MM.1S (cell line): ENCODE results near the gene BCL10.
A peak's percentile ranks its signal among the peaks of the same experiment; 100 is the strongest.

ENCODE experiments used
- DNase-seq: peaks from one replicate; pipeline ENCODE4 v3.0.0-alpha.2; 2015
- H2AFZ ChIP-seq: fragments of 300-600 bp; sonication (generic); 2 replicates; pipeline ENCODE4 v1.6.0; 2016; ENCODE audit warnings: antibody characterized with exemption, low read length
- H3F3A ChIP-seq: fragments of 300-600 bp; sonication (generic); 2 replicates; pipeline ENCODE4 v1.6.1; 2016; ENCODE audit warnings: mild to moderate bottlenecking, antibody characterized with exemption, low read length, moderate library complexity, mixed read lengths; ENCODE audit not compliant: insufficient read depth
- H3K27ac ChIP-seq: fragments of 300-600 bp; sonication (generic); 2 replicates; pipeline ENCODE4 v1.5.1; 2016; ENCODE audit warnings: mild to moderate bottlenecking, low read length
- H3K27me3 ChIP-seq: fragments of 300-600 bp; sonication (generic); replicated peaks from 2 replicates; pipeline ENCODE4 v1.6.0; 2016; ENCODE audit warnings: low read length; ENCODE audit not compliant: insufficient read depth
- H3K36me3 ChIP-seq: fragments of 300-600 bp; sonication (generic); replicated peaks from 2 replicates; pipeline ENCODE4 v1.6.1; 2016; ENCODE audit warnings: mild to moderate bottlenecking, low read length, mixed read lengths; ENCODE audit not compliant: insufficient read depth
- H3K4me1 ChIP-seq: fragments of 300-600 bp; sonication (generic); 2 replicates; pipeline ENCODE4 v1.6.1; 2016; ENCODE audit warnings: low read length, mixed read lengths
- H3K4me2 ChIP-seq: fragments of 300-600 bp; sonication (generic); 2 replicates; pipeline ENCODE4 v1.6.0; 2016; ENCODE audit warnings: low read depth, low read length
- H3K4me3 ChIP-seq: fragments of 300-600 bp; sonication (generic); 2 replicates; pipeline ENCODE4 v1.5.1; 2016; ENCODE audit warnings: low read length, mixed read lengths
- H3K79me2 ChIP-seq: fragments of 300-600 bp; sonication (generic); 2 replicates; pipeline ENCODE4 v1.6.1; 2016; ENCODE audit warnings: mixed run types, low read length, mixed read lengths
- H3K9ac ChIP-seq: fragments of 300-600 bp; sonication (generic); 2 replicates; pipeline ENCODE4 v1.6.1; 2016; ENCODE audit warnings: low read length, mixed read lengths
- H3K9me2 ChIP-seq: fragments of 300-600 bp; sonication (generic); replicated peaks from 2 replicates; pipeline ENCODE4 v1.6.1; 2016; ENCODE audit warnings: mild to moderate bottlenecking, low read length, mixed read lengths; ENCODE audit not compliant: insufficient read depth
- H3K9me3 ChIP-seq: fragments of 300-600 bp; sonication (generic); replicated peaks from 2 replicates; pipeline ENCODE4 v1.6.1; 2016; ENCODE audit warnings: mild to moderate bottlenecking, low read length, mixed read lengths; ENCODE audit not compliant: insufficient read depth
- H4K20me1 ChIP-seq: fragments of 300-600 bp; sonication (generic); 2 replicates; pipeline ENCODE4 v1.6.1; 2016; ENCODE audit warnings: mild to moderate bottlenecking, low read length, moderate library complexity, mixed read lengths; ENCODE audit not compliant: insufficient read depth
- CTCF ChIP-seq: fragments of 300-600 bp; sonication (generic); IDR thresholded peaks from 2 replicates; pipeline ENCODE4 v1.5.1; 2016; ENCODE audit warnings: antibody characterized with exemption, low read length, mixed read lengths
- EZH2 ChIP-seq: fragments of 300-600 bp; sonication (generic); optimal IDR thresholded peaks from 2 replicates; pipeline ENCODE3; 2017; ENCODE audit warnings: low read depth, mild to moderate bottlenecking, antibody characterized with exemption, low read length, mixed read lengths
- EZH2phosphoT487 ChIP-seq: fragments of 300-600 bp; sonication (generic); IDR thresholded peaks from 2 replicates; pipeline ENCODE4 v1.6.1; 2018; ENCODE audit warnings: antibody characterized with exemption, low read length

The BCL10 gene

DNA sequence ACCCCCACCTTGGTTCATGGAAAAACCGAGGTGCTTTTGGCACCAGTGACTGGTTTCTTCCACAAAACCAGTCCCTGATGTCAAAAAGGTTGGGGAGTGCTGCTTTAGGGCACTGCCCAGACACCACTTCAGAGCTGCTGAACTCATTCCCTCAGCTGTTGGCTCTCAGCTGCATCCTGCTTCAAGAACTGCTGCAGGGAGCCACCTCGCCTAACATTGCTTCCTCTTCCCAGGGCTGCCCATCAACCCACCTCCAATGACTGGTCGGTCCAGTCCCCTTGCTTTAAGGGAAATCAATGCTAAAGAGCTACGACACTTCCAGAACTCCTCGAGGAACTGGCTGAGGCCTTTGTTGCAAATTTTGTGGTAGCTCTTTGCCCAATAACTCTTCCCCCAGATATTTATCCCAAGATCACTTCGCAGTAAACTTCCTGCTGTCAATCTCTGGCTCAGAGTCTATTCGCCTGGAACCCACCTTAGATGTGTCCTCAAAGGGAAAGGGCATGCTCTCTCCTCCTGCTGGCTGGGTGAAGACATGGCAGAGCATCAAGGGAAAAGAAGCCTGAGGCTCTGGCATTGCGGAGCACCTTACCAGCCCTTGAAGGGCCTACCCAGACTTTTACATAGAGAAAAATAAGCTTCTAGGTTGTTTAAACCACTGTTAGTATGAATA, 46.0 kb downstream of the BCL10 start:
- Histone ChIP-seq H3K9me3 (no peaks in the 10 kb centered on the region), H3K4me2 (no peak overlapping the region), H3K27ac (no peak overlapping the region), H3K9ac (no peak overlapping the region), H3K36me3 (no peaks in the 10 kb centered on the region), H3K79me2 (no peaks in the 10 kb centered on the region), H3K27me3 (no peaks in the 10 kb centered on the region), H3F3A (no peaks in the 10 kb centered on the region), H3K9me2 (no peaks in the 10 kb centered on the region), H4K20me1 (no peaks in the 10 kb centered on the region), H2AFZ (no peak overlapping the region), H3K4me3 (no peak overlapping the region), H3K4me1 (no peaks in the 10 kb centered on the region)
- no peak for DNase-seq
- TF ChIP-seq CTCF (peak; percentile 26; the same call in 1 of the 2 replicates), EZH2 (no peak), EZH2phosphoT487 (no peak)

DNA sequence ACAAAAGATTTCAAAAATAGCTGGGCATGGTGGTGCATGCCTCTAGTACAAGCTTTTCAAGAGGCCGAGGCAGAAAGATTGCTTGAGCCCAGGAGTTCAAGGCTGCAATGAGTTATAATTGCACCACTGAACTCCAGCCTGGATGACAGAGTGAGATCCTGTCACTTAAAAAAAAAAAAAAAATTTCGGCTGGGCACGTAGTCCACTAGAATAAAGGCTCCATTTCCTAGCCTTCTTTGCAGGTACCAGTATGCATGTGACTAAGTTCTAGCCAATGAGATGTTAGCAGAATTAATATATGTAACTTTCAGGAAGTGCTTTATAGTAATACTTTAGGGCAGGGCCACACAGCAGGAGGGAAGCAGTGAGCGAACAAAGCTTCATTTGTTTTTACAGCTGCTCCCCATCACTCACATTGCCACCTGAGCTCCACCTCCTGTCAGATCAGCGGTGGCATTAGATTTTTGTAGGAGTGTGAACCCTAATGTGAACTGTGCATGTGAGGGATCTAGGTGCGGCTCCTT, 46.8 kb downstream of the BCL10 start:
- no peak for DNase-seq
- Histone ChIP-seq H3K4me3 (no peak overlapping the region), H3K36me3 (no peaks in the 10 kb centered on the region), H4K20me1 (no peaks in the 10 kb centered on the region), H3K79me2 (no peaks in the 10 kb centered on the region), H3K4me1 (no peaks in the 10 kb centered on the region), H3K4me2 (no peak overlapping the region), H2AFZ (no peak overlapping the region), H3F3A (no peaks in the 10 kb centered on the region), H3K27me3 (no peaks in the 10 kb centered on the region), H3K9me3 (no peaks in the 10 kb centered on the region), H3K27ac (no peak overlapping the region), H3K9ac (no peak overlapping the region), H3K9me2 (no peaks in the 10 kb centered on the region)
- no peak for TF ChIP-seq CTCF
- no peak for TF ChIP-seq EZH2
- TF ChIP-seq EZH2phosphoT487: no peak

DNA sequence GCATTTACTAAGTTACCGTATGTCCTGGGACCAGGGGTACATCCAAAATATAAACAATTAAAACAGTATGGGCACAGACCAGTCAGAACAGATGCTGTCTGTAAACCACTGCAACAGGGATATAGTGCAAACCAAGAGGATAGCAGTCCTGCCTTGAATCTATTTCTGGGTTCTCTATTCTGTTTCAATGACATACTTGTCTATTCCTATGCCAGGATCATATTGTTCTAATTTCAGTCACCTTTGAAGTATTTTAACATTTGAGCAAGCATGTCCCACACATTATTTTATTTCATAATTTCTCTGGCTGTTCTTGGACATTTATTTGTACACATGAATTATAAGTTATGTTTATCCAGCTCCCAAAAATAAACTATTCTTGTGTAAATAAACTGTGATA, 47.5 kb downstream of the BCL10 start:
- Histone ChIP-seq H3K36me3 (no peaks in the 10 kb centered on the region), H2AFZ (no peak overlapping the region), H3K27ac (no peak overlapping the region), H3K9me3 (no peaks in the 10 kb centered on the region), H3K9ac (no peak overlapping the region), H3K4me3 (no peak overlapping the region), H4K20me1 (no peaks in the 10 kb centered on the region), H3K4me2 (no peak overlapping the region), H3K79me2 (no peaks in the 10 kb centered on the region), H3K9me2 (no peaks in the 10 kb centered on the region), H3K27me3 (no peaks in the 10 kb centered on the region), H3K4me1 (no peaks in the 10 kb centered on the region), H3F3A (no peaks in the 10 kb centered on the region)
- DNase-seq: no peak
- TF ChIP-seq EZH2 (no peak), EZH2phosphoT487 (no peak), CTCF (no peak)
